Measurements from ENCODE around the gene FHIT.

- TF ChIP-seq JUNB (IDR thresholded peaks at IDR 0.05) (no peak), ESRRA (IDR thresholded peaks at IDR 0.05; ENCODE audit: low read length) (no peak)
- TF ChIP-seq, protein P1, sequence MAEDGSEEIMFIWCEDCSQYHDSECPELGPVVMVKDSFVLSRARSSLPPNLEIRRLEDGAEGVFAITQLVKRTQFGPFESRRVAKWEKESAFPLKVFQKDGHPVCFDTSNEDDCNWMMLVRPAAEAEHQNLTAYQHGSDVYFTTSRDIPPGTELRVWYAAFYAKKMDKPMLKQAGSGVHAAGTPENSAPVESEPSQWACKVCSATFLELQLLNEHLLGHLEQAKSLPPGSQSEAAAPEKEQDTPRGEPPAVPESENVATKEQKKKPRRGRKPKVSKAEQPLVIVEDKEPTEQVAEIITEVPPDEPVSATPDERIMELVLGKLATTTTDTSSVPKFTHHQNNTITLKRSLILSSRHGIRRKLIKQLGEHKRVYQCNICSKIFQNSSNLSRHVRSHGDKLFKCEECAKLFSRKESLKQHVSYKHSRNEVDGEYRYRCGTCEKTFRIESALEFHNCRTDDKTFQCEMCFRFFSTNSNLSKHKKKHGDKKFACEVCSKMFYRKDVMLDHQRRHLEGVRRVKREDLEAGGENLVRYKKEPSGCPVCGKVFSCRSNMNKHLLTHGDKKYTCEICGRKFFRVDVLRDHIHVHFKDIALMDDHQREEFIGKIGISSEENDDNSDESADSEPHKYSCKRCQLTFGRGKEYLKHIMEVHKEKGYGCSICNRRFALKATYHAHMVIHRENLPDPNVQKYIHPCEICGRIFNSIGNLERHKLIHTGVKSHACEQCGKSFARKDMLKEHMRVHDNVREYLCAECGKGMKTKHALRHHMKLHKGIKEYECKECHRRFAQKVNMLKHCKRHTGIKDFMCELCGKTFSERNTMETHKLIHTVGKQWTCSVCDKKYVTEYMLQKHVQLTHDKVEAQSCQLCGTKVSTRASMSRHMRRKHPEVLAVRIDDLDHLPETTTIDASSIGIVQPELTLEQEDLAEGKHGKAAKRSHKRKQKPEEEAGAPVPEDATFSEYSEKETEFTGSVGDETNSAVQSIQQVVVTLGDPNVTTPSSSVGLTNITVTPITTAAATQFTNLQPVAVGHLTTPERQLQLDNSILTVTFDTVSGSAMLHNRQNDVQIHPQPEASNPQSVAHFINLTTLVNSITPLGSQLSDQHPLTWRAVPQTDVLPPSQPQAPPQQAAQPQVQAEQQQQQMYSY (CRISPR knock-in tag; IDR thresholded peaks at IDR 0.05) = no peak
Measured at GRCh38 chr3:59884409-59884808, 1366.8 kb downstream of the FHIT start.
